B cell (primary cell): ENCODE data around the gene MUC4. TPM values are rescaled to one million over a fixed set of nuclear protein-coding genes. Genes with fewer than 3 reads are reported as not detected.

Experiments used
- ATAC-seq: fragments of 200-7000 bp; cut with Tn5 transposase; one replicate; pipeline ENCODE4 v1.10.0; 2021; ENCODE audit warnings: low read depth, mild to moderate bottlenecking, moderate number of reproducible peaks, moderate library complexity
- CTCF ChIA-PET: fragments of 350-600 bp; sonication (Branson Sonifier 250); formaldehyde crosslinking; loops from one replicate; lab custom pipeline; 2021; ENCODE audit warnings: antibody characterized with exemption, inconsistent platforms; lab: Charles Lee
- POLR2A ChIA-PET: fragments of 350-600 bp; sonication (Branson Sonifier 250); formaldehyde crosslinking; loops from one replicate; lab custom pipeline; 2021; ENCODE audit warnings: antibody characterized with exemption; lab: Charles Lee
- DNase-seq: peaks from one replicate; pipeline ENCODE4 v3.0.0; 2013
- H2AFZ ChIP-seq: 2 replicates; pipeline ENCODE4 v1.6.1; 2012; ENCODE audit warnings: mild to moderate bottlenecking, low read depth, low read length; ENCODE audit not compliant: insufficient read depth, poor library complexity, severe bottlenecking
- H3K27ac ChIP-seq, 2 donors: 1 replicate in 1 of 2; 2 replicates in 1 of 2; pipeline ENCODE4 v1.5.1; 2012 to 2013; ENCODE audit warnings: low read length in 2 of 2, mild to moderate bottlenecking in 2 of 2, moderate library complexity in 1 of 2
- H3K27me3 ChIP-seq, 4 experiments: fragments of 200-600 bp in 1 of 4; sonication (generic) in 1 of 4; replicated peaks in 1 of 4; 1 replicate in 2 of 4; 2 replicates in 2 of 4; pipeline versions ENCODE4 v1.6.1 to v1.7.0; 2013 to 2016; ENCODE audit warnings: low read length in 3 of 4, mild to moderate bottlenecking in 2 of 4, mixed read lengths in 1 of 4, moderate library complexity in 1 of 4; ENCODE audit not compliant: insufficient read depth in 4 of 4, control insufficient read depth in 3 of 4; ENCODE audit errors: control extremely low read depth in 1 of 4
- H3K36me3 ChIP-seq, 2 experiments: replicated peaks in 1 of 2; 1 replicate in 1 of 2; 2 replicates in 1 of 2; pipeline versions ENCODE4 v1.6.1 to v1.7.1; 2013; ENCODE audit warnings: low read length in 1 of 2; ENCODE audit not compliant: insufficient read depth in 2 of 2, control insufficient read depth in 1 of 2; ENCODE audit errors: control extremely low read depth in 1 of 2, extremely low read depth in 1 of 2
- H3K4me1 ChIP-seq, 2 donors: fragments of 200-600 bp in 1 of 2; sonication (generic) in 1 of 2; 1 replicate in 1 of 2; 2 replicates in 1 of 2; pipeline versions ENCODE4 v1.5.1 to v1.6.1; 2013 to 2017; ENCODE audit warnings: low read length in 2 of 2; ENCODE audit not compliant: control insufficient read depth in 2 of 2, insufficient read depth in 2 of 2
- H3K4me2 ChIP-seq: replicated peaks from 2 replicates; pipeline ENCODE3; 2012; ENCODE audit warnings: mild to moderate bottlenecking, low read depth, low read length; ENCODE audit not compliant: poor library complexity, severe bottlenecking
- H3K4me3 ChIP-seq, 5 experiments: fragments of 200-600 bp in 1 of 5; sonication (generic) in 1 of 5; 1 replicate in 3 of 5; 2 replicates in 2 of 5; pipeline versions ENCODE4 v1.5.1 to v1.7.0; 2011 to 2016; ENCODE audit warnings: low read length in 4 of 5, mild to moderate bottlenecking in 4 of 5, low read depth in 2 of 5, control low read depth in 1 of 5, moderate library complexity in 1 of 5; ENCODE audit not compliant: insufficient read depth in 1 of 5; ENCODE audit errors: control extremely low read depth in 1 of 5, extremely low read depth in 1 of 5
- H3K79me2 ChIP-seq: fragments of 200-600 bp; sonication (generic); one replicate; pipeline ENCODE4 v1.6.0; 2016; ENCODE audit warnings: low read length; ENCODE audit not compliant: control insufficient read depth, insufficient read depth
- H3K9ac ChIP-seq: fragments of 200-600 bp; sonication (generic); 2 replicates; pipeline ENCODE4 v1.6.1; 2017; ENCODE audit warnings: mild to moderate bottlenecking, low read length, moderate library complexity
- H3K9me3 ChIP-seq, 3 donors: one replicate each; pipeline versions ENCODE4 v1.6.1 to v1.7.1; 2013; ENCODE audit warnings: low read length in 2 of 3; ENCODE audit not compliant: control insufficient read depth in 2 of 3, insufficient read depth in 1 of 3; ENCODE audit errors: control extremely low read depth in 1 of 3
- H4K20me1 ChIP-seq: 2 replicates; pipeline ENCODE4 v1.6.0; 2012; ENCODE audit warnings: mild to moderate bottlenecking, low read length; ENCODE audit not compliant: insufficient read depth, control insufficient read depth, poor library complexity, severe bottlenecking
- H3K27ac Mint-ChIP-seq: one replicate; pipeline ENCODE4 v1.8.0; 2021; ENCODE audit warnings: mixed read lengths
- H3K27me3 Mint-ChIP-seq: one replicate; pipeline ENCODE4 v1.8.0; 2021; ENCODE audit warnings: mixed read lengths
- H3K4me1 Mint-ChIP-seq: one replicate; pipeline ENCODE4 v1.8.0; 2021; ENCODE audit warnings: mixed read lengths
- H3K4me3 Mint-ChIP-seq: one replicate; pipeline ENCODE4 v1.8.0; 2021; ENCODE audit warnings: mixed read lengths
- H3K9me3 Mint-ChIP-seq: one replicate; pipeline ENCODE4 v1.8.0; 2022; ENCODE audit warnings: mixed read lengths; ENCODE audit not compliant: insufficient read depth
- EZH2 ChIP-seq: IDR thresholded peaks from 2 replicates; pipeline ENCODE4 v1.6.1; 2012; ENCODE audit warnings: borderline replicate concordance, low read depth, mild to moderate bottlenecking, moderate library complexity, low read length; ENCODE audit not compliant: insufficient read depth, poor library complexity, severe bottlenecking
- WGBS: methylation state at CpG from one replicate; pipeline ENCODE4 v1.1.5; 2013; ENCODE audit warnings: missing lambda C conversion rate; ENCODE audit not compliant: insufficient coverage; 5-methylcytosine and 5-hydroxymethylcytosine counted together
- intact Hi-C: fragments of 100-400 bp; cut with micrococcal nuclease; formaldehyde crosslinking; loops from one replicate; pipeline ENCODE4 v1.10.0; 2022
- polyA plus RNA-seq: library from polyadenylated mRNA; depleted of rRNA; stranded (reverse); fragments of >200 nt; gene quantifications from 2 replicates; pipeline ENCODE4 v1.2.3, GENCODE V29; 2012
- total RNA-seq, 2 donors: library from RNA; stranded (reverse); fragments of 120-200 nt in 1 of 2; gene quantifications; 1 replicate in 1 of 2; 2 replicates in 1 of 2; pipeline versions ENCODE4 v1.2.3 to v1.2.4, GENCODE V29; 2013 to 2022
- TF ChIP-seq, protein P1 (sequence below): fragments of 200-600 bp; IDR thresholded peaks from one replicate; pipeline ENCODE4 v1.8.0; 2022; ENCODE audit warnings: antibody characterized with exemption, mild to moderate bottlenecking

MUC4 gene
- total and polyA plus RNA-seq, 2 donors (not counting 1 experiment from before 2014, with no cell fraction given) = 0.22 to 1.2 TPM

DNA sequence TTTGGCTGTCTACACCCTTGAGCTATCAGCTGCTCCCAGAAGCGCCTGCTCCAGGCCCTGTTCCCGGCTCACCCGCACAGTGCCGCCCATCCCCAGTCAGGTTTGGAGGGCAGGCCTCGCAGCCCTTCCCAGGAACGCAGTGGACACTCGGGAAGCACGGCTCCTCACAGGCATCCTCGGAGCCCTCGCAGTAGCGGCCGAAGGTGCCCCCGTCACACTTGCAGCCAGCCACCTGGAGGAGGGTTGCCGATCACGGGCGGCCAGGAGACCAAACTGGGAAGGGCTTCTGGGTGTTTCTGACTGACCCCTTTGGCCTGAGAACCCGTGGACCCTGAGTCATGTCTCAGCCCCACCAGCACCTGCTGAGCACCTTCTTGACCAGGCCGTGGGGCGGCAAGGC, 57.6 kb downstream of the MUC4 start:
- intact Hi-C loops = no loop called here
- H3K9ac ChIP-seq = no peak overlapping the region
- ChIA-PET POLR2A (no interaction called here), CTCF (no interaction called here)
- H3K4me2 ChIP-seq = no peak overlapping the region
- no peaks in the 10 kb centered on the region for H3K79me2 ChIP-seq
- no peak overlapping the region for H3K4me3 ChIP-seq
- Mint-ChIP-seq H3K4me1 (no peaks in the 10 kb centered on the region), H3K27ac (no peak overlapping the region), H3K27me3 (peaks cover 45% of the 10 kb centered on the region), H3K4me3 (no peak overlapping the region), H3K9me3 (no peaks in the 10 kb centered on the region)
- WGBS = 97% methylated on average over 19 of the region's 19 CpGs
- H2AFZ ChIP-seq = no peak overlapping the region
- H3K4me1 ChIP-seq = no peaks in the 10 kb centered on the region
- no peaks in the 10 kb centered on the region for H3K36me3 ChIP-seq
- no peak overlapping the region for H3K27ac ChIP-seq
- no peaks in the 10 kb centered on the region for H3K9me3 ChIP-seq
- H4K20me1 ChIP-seq = no peaks in the 10 kb centered on the region
- DNase-seq (no peak), ATAC-seq (no peak)
- H3K27me3 ChIP-seq = peaks cover 0 to 16% (median 5%) of the 10 kb centered on the region in 4 experiments
- TF ChIP-seq EZH2 = no peak
- TF ChIP-seq, protein P1, sequence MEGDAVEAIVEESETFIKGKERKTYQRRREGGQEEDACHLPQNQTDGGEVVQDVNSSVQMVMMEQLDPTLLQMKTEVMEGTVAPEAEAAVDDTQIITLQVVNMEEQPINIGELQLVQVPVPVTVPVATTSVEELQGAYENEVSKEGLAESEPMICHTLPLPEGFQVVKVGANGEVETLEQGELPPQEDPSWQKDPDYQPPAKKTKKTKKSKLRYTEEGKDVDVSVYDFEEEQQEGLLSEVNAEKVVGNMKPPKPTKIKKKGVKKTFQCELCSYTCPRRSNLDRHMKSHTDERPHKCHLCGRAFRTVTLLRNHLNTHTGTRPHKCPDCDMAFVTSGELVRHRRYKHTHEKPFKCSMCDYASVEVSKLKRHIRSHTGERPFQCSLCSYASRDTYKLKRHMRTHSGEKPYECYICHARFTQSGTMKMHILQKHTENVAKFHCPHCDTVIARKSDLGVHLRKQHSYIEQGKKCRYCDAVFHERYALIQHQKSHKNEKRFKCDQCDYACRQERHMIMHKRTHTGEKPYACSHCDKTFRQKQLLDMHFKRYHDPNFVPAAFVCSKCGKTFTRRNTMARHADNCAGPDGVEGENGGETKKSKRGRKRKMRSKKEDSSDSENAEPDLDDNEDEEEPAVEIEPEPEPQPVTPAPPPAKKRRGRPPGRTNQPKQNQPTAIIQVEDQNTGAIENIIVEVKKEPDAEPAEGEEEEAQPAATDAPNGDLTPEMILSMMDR = no peak

DNA sequence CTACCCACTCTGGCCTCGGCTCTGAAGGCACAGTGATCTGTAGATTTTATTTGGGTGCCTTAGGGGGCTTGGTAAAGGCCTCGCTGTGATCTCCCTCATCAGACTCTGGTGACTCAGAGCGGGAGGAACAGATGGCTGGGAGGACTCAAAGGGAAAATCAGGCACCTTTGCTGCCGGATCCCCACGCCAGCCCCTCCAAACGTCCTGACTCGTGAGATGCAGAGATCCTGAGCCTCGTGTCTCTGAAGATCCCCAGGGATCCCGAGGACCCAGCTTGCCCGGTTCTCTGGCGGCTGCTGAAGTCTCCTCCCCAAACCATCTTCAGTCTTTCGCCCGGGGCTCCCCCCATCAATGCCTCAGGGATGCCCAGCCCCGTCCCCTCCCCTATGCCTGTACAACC, 58.1 kb downstream of the MUC4 start:
- ATAC-seq (no peak), DNase-seq (no peak)
- TF ChIP-seq, protein P1 = no peak
- TF ChIP-seq EZH2 = no peak
- 81% methylated on average over 14 of the region's 14 CpGs for WGBS
- H3K27ac Mint-ChIP-seq = no peak overlapping the region
- intact Hi-C loops = no loop called here
- H3K27me3 Mint-ChIP-seq = peaks cover 45% of the 10 kb centered on the region
- Histone ChIP-seq H3K4me1 (no peaks in the 10 kb centered on the region), H3K4me2 (no peak overlapping the region), H3K9ac (no peak overlapping the region), H3K27me3 (peaks cover 0 to 20% (median 4%) of the 10 kb centered on the region in 4 experiments), H4K20me1 (no peaks in the 10 kb centered on the region), H3K4me3 (no peak overlapping the region), H3K36me3 (no peaks in the 10 kb centered on the region), H3K27ac (no peak overlapping the region), H2AFZ (no peak overlapping the region), H3K9me3 (no peaks in the 10 kb centered on the region), H3K79me2 (no peaks in the 10 kb centered on the region)
- CTCF ChIA-PET = no interaction called here
- POLR2A ChIA-PET = no interaction called here
- H3K9me3 Mint-ChIP-seq = no peaks in the 10 kb centered on the region
- no peak overlapping the region for H3K4me3 Mint-ChIP-seq
- peaks cover 5% of the 10 kb centered on the region for H3K4me1 Mint-ChIP-seq
